Embryonic facial prominence (tissue), 1 donor: ENCODE data around the gene EPHA10.

Experiments
- DNase-seq: peaks from one replicate; pipeline ENCODE4 v3.0.0-alpha.2; 2016; ENCODE audit errors: extremely low spot score

Gene EPHA10

DNA sequence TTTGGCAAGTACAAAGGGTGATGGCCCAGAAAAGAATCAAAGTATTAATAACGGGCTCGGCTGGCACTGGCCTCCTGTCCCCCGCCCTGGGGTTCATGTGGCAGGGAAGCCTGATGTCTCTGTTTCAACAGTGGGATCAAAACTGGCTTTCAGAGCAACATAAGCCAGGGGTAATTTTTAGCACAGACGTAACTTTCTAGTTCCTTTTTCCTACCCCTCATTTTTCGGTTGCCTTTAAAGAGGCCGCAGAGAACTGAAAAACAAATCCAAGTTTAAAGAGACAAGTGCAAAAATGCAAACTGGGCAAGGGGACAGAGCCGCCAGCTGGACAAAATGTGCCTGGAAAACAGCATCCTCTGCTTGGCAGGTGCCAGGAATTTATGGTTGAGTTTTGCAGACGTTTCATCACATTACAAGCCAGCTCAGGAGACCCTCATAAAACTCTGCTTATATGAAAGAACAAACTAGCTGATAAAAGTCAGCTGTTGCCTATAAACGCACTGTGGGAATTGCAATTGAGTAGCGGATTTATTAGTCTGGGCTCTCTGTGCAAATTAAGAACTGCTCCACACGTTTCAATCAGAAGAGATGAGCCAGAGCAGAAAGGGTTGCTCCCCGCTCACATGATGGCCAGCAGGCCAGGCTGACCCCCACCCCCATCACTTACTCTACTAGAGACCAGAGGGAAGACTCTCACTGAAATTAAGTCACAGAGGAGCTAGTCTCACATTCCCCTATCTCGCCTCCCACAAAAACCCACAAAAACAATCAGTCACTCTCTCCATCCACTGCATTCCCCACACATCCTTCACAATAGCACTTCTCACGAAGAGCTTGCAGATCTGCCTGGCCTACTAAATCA lies 88.4 kb downstream of the EPHA10 start:
- DNase-seq, result no peak

DNA sequence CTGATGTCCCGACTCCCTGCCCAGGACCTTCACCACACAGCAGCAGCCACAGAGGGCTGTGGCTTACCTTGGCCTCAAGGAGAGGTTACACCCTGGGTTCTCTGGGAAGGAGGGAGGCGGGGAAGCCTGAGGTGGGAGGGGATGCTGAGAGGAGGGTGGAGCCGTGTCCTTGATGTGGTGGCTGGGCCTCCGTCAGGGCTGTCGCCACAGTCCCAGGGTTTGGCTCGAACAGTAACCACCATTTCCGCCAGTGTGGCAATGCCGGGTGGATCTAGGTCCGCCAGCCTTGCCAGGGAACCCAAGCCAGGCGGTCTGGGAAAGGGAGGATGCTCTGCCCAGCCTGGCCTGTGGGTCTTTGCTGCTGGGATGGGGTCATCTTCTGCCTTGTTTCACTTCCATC lies 91.0 kb downstream of the EPHA10 start:
- DNase-seq, result no peak

DNA sequence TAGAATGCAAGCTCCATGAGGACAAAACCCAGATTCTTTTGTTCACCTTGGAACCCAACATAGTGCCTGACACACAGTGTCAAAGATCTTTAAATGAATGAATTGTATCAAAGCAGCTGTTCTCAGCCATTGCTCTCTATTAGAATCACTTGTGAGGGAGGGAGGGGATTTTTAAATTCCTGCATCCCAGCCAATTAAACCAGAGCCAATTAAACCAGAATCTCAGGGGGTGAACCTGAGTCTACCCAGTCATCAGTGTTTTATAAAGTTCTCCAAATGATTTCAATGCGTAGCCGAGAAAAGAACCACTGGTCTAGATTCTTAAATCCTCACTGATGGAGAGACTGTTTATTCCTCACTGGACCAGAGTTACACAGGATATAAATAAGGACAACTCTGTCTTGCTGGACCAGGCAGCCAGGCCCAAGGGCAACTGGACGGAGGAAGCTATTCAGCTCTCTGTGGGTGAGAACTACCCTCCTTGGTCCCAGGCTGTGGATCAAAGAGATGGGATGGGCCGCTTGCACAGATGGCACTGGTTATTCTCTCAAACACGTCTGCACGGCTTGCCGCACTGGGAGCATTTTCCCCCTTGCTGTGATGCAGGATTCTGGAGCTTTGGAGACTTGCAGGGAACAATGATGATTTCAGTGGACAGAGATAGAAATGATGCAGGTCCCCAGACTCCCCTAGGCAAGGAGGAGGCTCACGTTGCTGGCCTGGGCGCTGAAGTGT lies 92.6 kb downstream of the EPHA10 start:
- DNase-seq, result no peak

DNA sequence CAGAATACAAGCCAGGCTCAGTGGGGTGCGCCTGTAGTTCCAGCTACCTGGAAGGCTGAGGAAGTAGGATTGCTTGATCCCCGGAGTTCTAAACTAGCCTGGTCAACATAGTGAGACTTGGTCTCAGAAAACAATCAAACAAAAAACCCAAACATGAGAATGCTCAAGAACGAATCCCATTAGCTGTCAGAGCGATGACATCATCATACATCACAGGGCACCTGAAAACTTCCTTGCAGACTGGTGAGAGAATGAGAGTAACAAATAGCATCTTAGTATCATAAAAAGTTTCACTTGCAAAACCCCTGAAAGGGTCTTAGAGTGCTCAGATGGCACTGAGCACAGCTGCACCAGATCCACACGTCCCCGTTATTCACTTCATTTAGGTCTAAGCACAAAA lies 93.7 kb downstream of the EPHA10 start:
- no peak for DNase-seq

DNA sequence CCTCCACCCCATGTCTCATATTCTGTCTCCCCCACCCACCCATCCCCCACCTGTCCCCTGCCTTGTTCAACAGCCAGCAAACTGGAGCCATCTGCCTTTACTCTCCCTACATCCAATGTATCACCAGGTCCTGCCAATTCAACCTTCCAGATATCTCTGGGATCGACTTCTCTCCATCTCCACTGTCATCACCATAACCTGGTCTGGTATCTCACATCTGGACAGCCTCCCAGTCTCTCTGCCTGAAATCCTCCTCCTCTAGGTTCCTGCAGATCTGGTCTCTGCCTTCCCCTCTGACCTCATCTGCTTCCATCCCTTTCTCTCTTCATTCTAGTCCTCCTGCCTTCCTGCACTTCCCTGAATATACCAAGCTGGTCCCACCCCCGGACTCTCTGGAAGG lies 94.8 kb downstream of the EPHA10 start:
- DNase-seq, result no peak

DNA sequence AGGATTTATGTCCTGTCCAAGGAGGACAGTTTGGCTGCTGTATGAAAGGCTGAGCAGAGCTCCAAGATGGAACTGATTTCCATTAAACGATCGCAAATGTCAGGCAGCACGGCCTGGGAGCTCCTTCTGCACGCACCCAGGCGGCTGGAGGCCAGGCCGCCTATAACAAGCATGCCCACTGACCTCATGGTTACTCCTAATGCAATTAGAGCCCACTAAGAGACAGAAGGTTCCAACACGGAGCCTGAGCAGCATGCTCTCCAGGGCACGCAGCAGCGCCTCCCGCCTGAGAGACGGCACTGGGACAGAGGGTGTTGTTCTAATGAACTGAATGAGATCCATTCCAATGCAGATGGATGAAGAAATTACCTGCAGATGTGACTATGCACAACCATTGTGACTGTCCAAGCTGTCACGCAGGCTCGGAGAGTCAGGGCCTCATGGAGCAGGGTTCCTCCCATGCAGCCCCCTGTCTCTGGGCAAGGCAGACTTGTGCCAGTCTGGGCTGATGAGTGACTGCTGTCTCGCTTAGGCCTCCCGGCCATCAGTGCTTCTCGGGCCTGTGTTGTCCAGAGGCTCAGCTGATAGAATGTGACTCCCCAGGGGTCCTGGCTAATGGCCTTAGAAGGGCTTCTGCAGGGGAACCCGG lies 97.8 kb downstream of the EPHA10 start:
- DNase-seq, result no peak

DNA sequence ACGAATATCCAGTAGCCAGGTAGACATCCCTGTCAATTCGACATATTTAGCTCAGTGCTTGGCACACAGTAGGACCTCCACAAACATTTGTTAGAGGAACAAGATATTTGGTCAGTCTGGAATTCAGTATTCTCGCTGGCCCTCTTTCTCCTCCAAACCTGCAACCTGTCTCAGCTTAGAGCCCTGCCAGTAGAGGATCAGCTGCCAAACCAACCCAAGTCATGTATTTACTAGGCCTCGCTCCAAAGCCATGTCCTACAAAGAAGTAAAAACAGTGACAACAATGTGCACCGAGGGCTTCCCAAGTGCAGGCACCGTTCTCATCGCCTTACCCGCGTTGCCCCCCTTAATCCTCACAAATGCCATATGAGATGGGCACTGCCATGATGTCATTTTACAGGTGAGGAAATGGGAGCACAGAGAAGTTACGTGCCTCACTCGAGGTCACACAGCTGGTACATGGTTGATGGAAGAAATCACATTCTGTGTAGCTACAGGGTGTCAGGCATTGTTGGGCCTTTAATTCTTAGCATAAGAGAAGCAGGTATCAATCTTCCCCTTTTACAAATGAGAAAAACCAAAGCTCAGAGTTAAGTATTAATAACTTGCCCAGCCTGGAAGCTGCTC lies 98.6 kb downstream of the EPHA10 start:
- no peak for DNase-seq
